Right lobe of liver (tissue), 6 donors: ENCODE results near the gene MINK1. TPM values are rescaled to one million over a fixed set of nuclear protein-coding genes. Genes with fewer than 3 reads are reported as not detected.
A peak's percentile ranks its signal among the peaks of the same experiment; 100 is the strongest.

Source experiments
- ATAC-seq, 4 donors: fragments of 200-7000 bp; cut with Tn5 transposase; one replicate each; pipeline ENCODE4 v1.9.1; 2020; ENCODE audit warnings: mild to moderate bottlenecking in 4 of 4, moderate library complexity in 4 of 4
- DNase-seq, 3 donors: peaks; one replicate each; pipeline ENCODE4 v3.0.0-alpha.2; 2020
- H3K27ac ChIP-seq, 3 donors: fragments of 200-600 bp; one replicate each; pipeline ENCODE4 v1.8.0; 2022
- H3K27me3 ChIP-seq, 2 donors: fragments of 200-600 bp; one replicate each; pipeline ENCODE4 v1.8.0; 2022
- H3K36me3 ChIP-seq, 4 donors: fragments of 200-600 bp; sonication (generic) in 1 of 4; one replicate each; pipeline versions ENCODE4 v1.5.1 to v1.8.0; 2017 to 2022; ENCODE audit warnings: control low read depth in 1 of 4
- H3K4me1 ChIP-seq, 4 donors: fragments of 200-600 bp; sonication (generic) in 1 of 4; one replicate each; pipeline versions ENCODE4 v1.5.1 to v1.8.0; 2017 to 2022; ENCODE audit warnings: control low read depth in 1 of 4
- H3K4me3 ChIP-seq, 3 donors: fragments of 200-600 bp; one replicate each; pipeline ENCODE4 v1.8.0; 2022
- H3K9me3 ChIP-seq, 4 donors: fragments of 200-600 bp; sonication (generic) in 1 of 4; one replicate each; pipeline versions ENCODE4 v1.5.1 to v1.8.0; 2017 to 2022; ENCODE audit warnings: control low read depth in 1 of 4
- CTCF ChIP-seq, 4 donors: fragments of 200-600 bp in 3 of 4; fragments of 450-650 bp in 1 of 4; IDR thresholded peaks; one replicate each; pipeline versions ENCODE4 v1.5.1 to v1.8.0; 2016 to 2022; ENCODE audit warnings: antibody characterized with exemption in 4 of 4, mild to moderate bottlenecking in 2 of 4
- POLR2A ChIP-seq: fragments of 450-650 bp; IDR thresholded peaks from one replicate; pipeline ENCODE4 v1.6.1; 2017; ENCODE audit warnings: antibody characterized with exemption, mild to moderate bottlenecking
- WGBS: methylation state at CpG from one replicate; pipeline ENCODE4 v1.1.6; 2018; ENCODE audit warnings: low coverage, low lambda C conversion rate; ENCODE audit not compliant: insufficient coverage; ENCODE audit errors: missing lambda C conversion rate; 5-methylcytosine and 5-hydroxymethylcytosine counted together
- intact Hi-C, 2 donors: fragments of 100-400 bp; cut with DNase I; formaldehyde crosslinking; loops; one replicate each; pipeline versions ENCODE4 v1.11.2 to v1.14.1; 2022
- total RNA-seq, 6 experiments: library from RNA; depleted of rRNA in 2 of 6; stranded (reverse); fragments of >200 nt in 2 of 6; fragmentation: NEBNext Ultra II Directional in 3 of 6; extraction: Animal tissue kit (Norgen Biotek cat#: 25700) in 3 of 6; gene quantifications; one replicate each; pipeline versions ENCODE4 v1.1.0 to v1.2.4, GENCODE V29; 2016 to 2023
- donor health status: DM: no; HTN: yes; CAD: no.
- donor health status: DM: no; HTN: no; CAD: no.
- donor health status: DM: no; HTN: no; CAD: no.
- donor health status: DM: no; HTN: yes; CAD: no.
- donor health status: DM: no; HTN: yes; CAD: no.

MINK1 gene
- total RNA-seq, 6 experiments from 2014 or later = 20.3 to 42.5 (median 28.0) TPM

GRCh38 chr17:4947010-4947410 is 113.9 kb downstream of the MINK1 start:
- intact Hi-C loops = no loop called here
- Histone ChIP-seq H3K27me3 (no peaks in the 10 kb centered on the region), H3K4me1 (peaks cover 0 to 35% (median 5%) of the 10 kb centered on the region in 4 donors), H3K9me3 (no peaks in the 10 kb centered on the region), H3K27ac (peak overlapping the region; percentile 81 to 98 (median 97)), H3K4me3 (peak overlapping the region; percentile 86 to 100 (median 91)), H3K36me3 (peaks cover 0 to 37% (median 7%) of the 10 kb centered on the region in 4 donors)
- TF ChIP-seq CTCF (IDR thresholded peaks at IDR 0.05) (no peak), POLR2A (no peak)
- no peak for ATAC-seq
- no peak for DNase-seq
- 0% methylated on average over 5 of the region's 7 CpGs for WGBS

Other genes with a start within 250 kb of the MINK1 start
- gene SMTNL2, start 248.8 kb upstream of the MINK1 start, total RNA-seq = under 1 TPM in 3 of 6 experiments, not detected in 3; 0.12 to 0.25 (median 0.14) TPM
- gene ALOX15, start 191.7 kb upstream of the MINK1 start, total RNA-seq = under 1 TPM in 4 of 6 experiments, not detected in 2; 0.09 to 0.53 (median 0.28) TPM
- gene PELP1, start 129.2 kb upstream of the MINK1 start, total RNA-seq = 10 to 100 TPM; 11.5 to 22.2 (median 16.1) TPM
- gene ARRB2, start 122.7 kb upstream of the MINK1 start, total RNA-seq = 10 to 100 TPM; 18.2 to 38.6 (median 23.9) TPM
- gene MED11, start 101.9 kb upstream of the MINK1 start, total RNA-seq = 10 to 100 TPM in 5 of 6 experiments, 1 to 10 TPM in 1; 10.0 to 21.1 (median 16.2) TPM
- gene ZMYND15, start 93.5 kb upstream of the MINK1 start, total RNA-seq = 1 to 10 TPM in 5 of 6 experiments, under 1 TPM in 1; 0.70 to 6.5 (median 1.9) TPM
- 10 to 100 TPM; 13.3 to 69.6 (median 31.3) TPM for gene CXCL16, start 93.4 kb upstream of the MINK1 start, total RNA-seq
- 100 to 1,000 TPM in 3 of 6 experiments, 10 to 100 TPM in 3; 67.1 to 215 (median 112) TPM for gene TM4SF5, start 61.5 kb upstream of the MINK1 start, total RNA-seq
- 10 to 100 TPM in 1 of 6 experiments, 1 to 10 TPM in 5; 3.5 to 12.3 (median 5.2) TPM for gene VMO1, start 47.0 kb upstream of the MINK1 start, total RNA-seq
- gene GLTPD2, start 44.4 kb upstream of the MINK1 start, total RNA-seq = 10 to 100 TPM; 20.6 to 97.4 (median 60.9) TPM
- gene PSMB6, start 37.2 kb upstream of the MINK1 start, total RNA-seq = 100 to 1,000 TPM in 2 of 6 experiments, 10 to 100 TPM in 4; 68.8 to 136 (median 75.7) TPM
- gene PLD2, start 26.2 kb upstream of the MINK1 start, total RNA-seq = 10 to 100 TPM in 3 of 6 experiments, 1 to 10 TPM in 3; 8.2 to 27.3 (median 10.8) TPM
- gene C17orf107, start 66.2 kb downstream of the MINK1 start, total RNA-seq = 1 to 10 TPM; 1.6 to 4.0 (median 3.2) TPM
- 1 to 10 TPM; 1.4 to 2.9 (median 2.0) TPM for gene CHRNE, start 69.8 kb downstream of the MINK1 start, total RNA-seq
- gene GP1BA, start 98.9 kb downstream of the MINK1 start, total RNA-seq = under 1 TPM in 3 of 6 experiments, not detected in 3; 0.13 to 0.20 (median 0.15) TPM
- gene SLC25A11, start 106.7 kb downstream of the MINK1 start, total RNA-seq = 10 to 100 TPM; 32.6 to 64.2 (median 41.0) TPM
- 10 to 100 TPM; 52.1 to 73.5 (median 57.5) TPM for gene RNF167, start 106.9 kb downstream of the MINK1 start, total RNA-seq
- gene PFN1, start 115.2 kb downstream of the MINK1 start, total RNA-seq = 1,000 to 10,000 TPM in 1 of 6 experiments, 100 to 1,000 TPM in 5; 221 to 1,037 (median 292) TPM
- 10 to 100 TPM; 54.7 to 69.8 (median 58.7) TPM for gene ENO3, start 117.8 kb downstream of the MINK1 start, total RNA-seq
- 10 to 100 TPM; 22.3 to 33.9 (median 26.4) TPM for gene SPAG7, start 134.5 kb downstream of the MINK1 start, total RNA-seq
- 10 to 100 TPM; 15.3 to 21.1 (median 17.7) TPM for gene CAMTA2, start 154.3 kb downstream of the MINK1 start, total RNA-seq
- gene INCA1, start 164.2 kb downstream of the MINK1 start, total RNA-seq = 1 to 10 TPM in 2 of 6 experiments, under 1 TPM in 3, not detected in 1; 0.83 to 1.3 (median 0.97) TPM
- 100 to 1,000 TPM in 3 of 6 experiments, 10 to 100 TPM in 3; 59.8 to 112 (median 99.3) TPM for gene KIF1C, start 164.6 kb downstream of the MINK1 start, total RNA-seq
- gene SLC52A1, start 202.1 kb downstream of the MINK1 start, total RNA-seq = under 1 TPM in 2 of 6 experiments, not detected in 4; 0.13 to 0.20 TPM
- 1 to 10 TPM in 1 of 6 experiments, under 1 TPM in 5; 0.51 to 1.6 (median 0.87) TPM for gene ZFP3, start 245.1 kb downstream of the MINK1 start, total RNA-seq